ENCODE data around the gene MUC6. TPM values are rescaled to one million over a fixed set of nuclear protein-coding genes. Genes with fewer than 3 reads are reported as not detected.

MUC6 gene
- total and polyA plus RNA-seq, 9 of the 15 experiments (the other 6 are each of a cell fraction or from before 2014, with no cell fraction given) = not detected

DNA sequence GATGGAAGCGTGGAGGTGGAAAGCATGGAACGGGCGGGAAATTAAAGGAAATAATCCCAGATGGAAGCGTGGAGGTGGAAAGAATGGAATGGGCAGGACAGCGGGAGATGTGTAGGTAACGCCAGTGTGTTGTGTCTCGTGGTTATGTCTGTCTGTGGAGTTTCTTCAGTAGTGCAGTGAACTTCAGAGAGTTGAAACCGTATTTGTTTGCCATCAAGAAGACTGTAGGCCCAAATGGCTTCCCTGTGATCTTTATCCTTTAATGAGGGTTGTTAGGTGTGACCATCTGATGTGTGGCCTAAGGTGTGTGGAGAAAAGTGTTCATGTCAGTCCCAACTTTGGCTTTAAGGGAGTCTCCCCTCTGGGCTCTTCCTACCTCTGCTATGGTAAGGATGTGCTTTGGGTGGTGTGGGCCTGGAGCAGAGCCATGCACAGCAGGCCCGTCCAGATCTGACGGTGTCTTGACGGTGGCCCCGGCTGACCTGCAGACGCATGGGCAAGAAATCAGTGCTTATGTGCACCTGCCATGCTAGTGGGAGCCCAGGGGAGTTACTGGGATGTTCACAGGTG, 71.2 kb downstream of the MUC6 start:
- BruUV-seq (replicated peaks) = no TSS peak
- no peak for FAIRE-seq
- intact Hi-C loops (cut with micrococcal nuclease) = no loop called here

More for the DNA sequence above, 71.2 kb downstream of the MUC6 start:
- TF ChIP-seq TGIF2 (CRISPR knock-in tag; IDR thresholded peaks at IDR 0.05) (no peak), SMARCC2 (IDR thresholded peaks at IDR 0.05; ENCODE audit: low read depth) (no peak), BRD4 (IDR thresholded peaks at IDR 0.05) (no peak), ZNF408 (CRISPR knock-in tag; IDR thresholded peaks at IDR 0.05; ENCODE audit: low read depth) (no peak), HMGN3 (IDR thresholded peaks at IDR 0.05; ENCODE audit: borderline replicate concordance, extremely low read depth, insufficient read length, low read depth, low read length) (no peak), ETV5 (CRISPR knock-in tag; IDR thresholded peaks at IDR 0.05; ENCODE audit: low read depth) (no peak), FOS (IDR thresholded peaks at IDR 0.05; ENCODE audit: extremely low read depth, insufficient read length) (no peak), SMARCE1 (IDR thresholded peaks at IDR 0.05) (no peak), NFYB (IDR thresholded peaks at IDR 0.05; ENCODE audit: extremely low read depth, insufficient read length) (no peak), ZNF316 (IDR thresholded peaks at IDR 0.05) (no peak), RBM25 (IDR thresholded peaks at IDR 0.05; ENCODE audit: low read depth, low read length, severe bottlenecking) (no peak)
- TF ChIP-seq, protein P1, sequence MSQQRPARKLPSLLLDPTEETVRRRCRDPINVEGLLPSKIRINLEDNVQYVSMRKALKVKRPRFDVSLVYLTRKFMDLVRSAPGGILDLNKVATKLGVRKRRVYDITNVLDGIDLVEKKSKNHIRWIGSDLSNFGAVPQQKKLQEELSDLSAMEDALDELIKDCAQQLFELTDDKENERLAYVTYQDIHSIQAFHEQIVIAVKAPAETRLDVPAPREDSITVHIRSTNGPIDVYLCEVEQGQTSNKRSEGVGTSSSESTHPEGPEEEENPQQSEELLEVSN (IDR thresholded peaks at IDR 0.05; ENCODE audit: borderline replicate concordance in 1 of 2, extremely low read depth in 1 of 2, insufficient read depth in 1 of 2, insufficient read length in 1 of 2, low read depth in 1 of 2, low read length in 1 of 2, poor library complexity in 1 of 2, severe bottlenecking in 1 of 2) = no peak
- Histone ChIP-seq H4K20me1 (replicated peaks; ENCODE audit: control insufficient read depth, insufficient read depth, low read length) (no peaks in the 10 kb centered on the region), H3K27ac (ENCODE audit: extremely low read depth, low read depth, low read length) (no peak overlapping the region), H3K9me3 (replicated peaks; ENCODE audit: control insufficient read depth, insufficient read depth, low read depth, low read length) (no peaks in the 10 kb centered on the region; the same call in 1 of the 2 replicates), H3K4me2 (ENCODE audit: insufficient read depth, low read length) (no peak overlapping the region), H3K27me3 (ENCODE audit: control insufficient read depth in 2 of 2, insufficient read depth in 2 of 2, low read length in 2 of 2) (no peaks in the 10 kb centered on the region), H3K79me2 (ENCODE audit: control insufficient read depth, insufficient read depth, low read length) (no peaks in the 10 kb centered on the region; the same call in 2 of the 3 replicates), H3K9ac (ENCODE audit: insufficient read depth in 1 of 2, low read depth in 2 of 2, low read length in 2 of 2) (no peak overlapping the region), H3K9me1 (ENCODE audit: control insufficient read depth, insufficient read depth, low read length) (no peaks in the 10 kb centered on the region), H3K4me1 (replicated peaks in 1 of 2; ENCODE audit: control insufficient read depth in 2 of 2, insufficient read depth in 2 of 2, low read length in 2 of 2) (peaks cover 0 to 5% of the 10 kb centered on the region in 2 experiments; a peak in 1 of 5 replicates), H2AFZ (ENCODE audit: low read depth, low read length) (no peak overlapping the region), H3K36me3 (ENCODE audit: control insufficient read depth, insufficient read depth, low read length) (peaks cover 14% of the 10 kb centered on the region; the same call in 2 of the 3 replicates), H3K4me3 (no peak overlapping the region)
- ChIA-PET CTCF (ENCODE audit: low intra/inter-chr PET ratio) (no interaction called here), POLR2A (interaction anchor here (0.6 kb wide), 1 partner anchor 46 kb away, joined by 4 read pairs; no protein-coding TSS in a partner anchor)
- DNase-seq (ENCODE audit: extremely low read depth in 1 of 4, low spot score in 3 of 4) (no peak), ATAC-seq (no peak)
- in situ Hi-C loops (cut with MboI) = no loop called here
- WGBS (ENCODE audit: insufficient coverage, low coverage, missing lambda C conversion rate) = 88% methylated on average over 12 of the region's 13 CpGs

Measured in K562 (cell line).